ENCODE results near the gene PPIL3.

Gene PPIL3

GRCh38 chr2:200860092-200860795, 28.6 kb downstream of the PPIL3 start:
- no peak for DNase-seq (ENCODE audit: low read depth)

DNA sequence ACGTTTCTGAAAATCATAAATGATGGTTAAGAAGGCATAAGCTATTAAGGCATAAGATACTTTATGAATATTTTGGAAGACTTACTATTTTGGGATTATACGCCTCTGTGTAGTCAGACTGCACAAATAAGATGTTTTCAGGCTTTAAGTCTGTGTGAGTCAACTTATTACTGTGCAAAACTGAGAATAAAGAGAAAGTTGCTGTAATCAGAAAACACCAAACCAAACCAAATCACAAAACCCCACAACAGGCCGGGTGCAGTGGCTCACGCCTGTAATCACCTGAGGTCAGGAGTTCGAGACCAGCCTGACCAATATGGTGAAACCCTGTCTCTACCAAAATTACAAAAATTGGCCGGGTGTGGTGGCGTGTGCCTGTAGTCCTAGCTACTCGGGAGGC, 32.1 kb downstream of the PPIL3 start:
- no peak for DNase-seq (ENCODE audit: low read depth)

- DNase-seq (ENCODE audit: low read depth), result no peak
Observed at GRCh38 chr2:200852605-200853004, 36.3 kb downstream of the PPIL3 start.

- DNase-seq (ENCODE audit: low read depth), result no peak
Observed at GRCh38 chr2:200851398-200852248, 37.3 kb downstream of the PPIL3 start.

- DNase-seq (ENCODE audit: low read depth), result no peak
Observed at GRCh38 chr2:200850512-200851256, 38.2 kb downstream of the PPIL3 start.

DNA sequence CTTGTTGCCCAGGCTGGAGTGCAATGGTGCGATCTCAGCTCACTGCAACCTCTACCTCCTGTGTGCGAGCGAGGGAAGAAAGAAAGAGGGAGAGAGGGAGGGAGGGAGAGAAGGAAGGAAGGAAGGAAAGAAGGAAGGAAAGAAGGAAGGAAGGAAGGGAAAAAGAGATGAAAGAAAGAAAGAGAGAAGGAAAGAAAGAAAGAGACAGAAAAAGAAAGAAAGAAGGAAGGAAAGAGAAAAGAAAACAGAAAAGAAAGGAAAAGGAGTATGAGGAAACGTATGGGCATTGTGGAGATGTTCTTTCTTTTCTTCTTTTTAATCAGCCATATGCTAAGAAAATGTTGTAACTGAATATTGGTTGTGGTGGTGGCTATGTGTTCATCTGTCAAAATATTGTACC, 40.9 kb downstream of the PPIL3 start:
- no peak for DNase-seq (ENCODE audit: low read depth)

- DNase-seq (ENCODE audit: low read depth), result no peak
Observed at GRCh38 chr2:200847269-200847668, 41.6 kb downstream of the PPIL3 start.

DNA sequence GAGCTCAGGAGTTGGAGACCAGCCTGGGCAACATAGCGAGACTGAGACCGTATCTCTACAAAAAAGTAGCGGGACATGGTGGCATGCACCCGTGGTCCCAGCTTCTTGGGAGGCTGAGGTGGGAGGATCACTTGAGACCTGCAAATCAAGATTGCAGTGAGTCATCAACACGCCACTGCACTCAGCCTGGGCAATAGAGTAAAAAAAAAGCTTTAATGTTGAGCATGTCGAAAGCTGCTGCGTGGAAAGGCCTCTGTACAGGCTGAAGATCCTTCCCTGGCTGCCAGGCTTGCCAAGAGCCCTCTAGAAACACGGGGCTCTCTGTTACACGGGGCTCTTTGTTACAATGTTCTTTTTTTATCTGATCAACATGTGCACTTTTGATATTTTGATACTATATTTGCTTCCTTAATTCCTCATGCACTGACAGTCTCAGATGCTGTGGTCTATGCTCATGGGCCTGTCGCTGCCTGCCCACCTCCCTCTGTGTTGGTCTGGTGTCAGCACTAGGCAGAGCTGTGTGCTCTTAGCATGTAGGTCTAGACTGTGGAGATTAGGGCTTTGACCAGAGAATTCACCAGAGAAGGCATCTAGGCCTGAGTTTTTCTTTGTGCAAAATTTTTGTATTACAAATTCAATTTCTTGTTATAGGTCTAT, 43.1 kb downstream of the PPIL3 start:
- no peak for DNase-seq (ENCODE audit: low read depth)

GRCh38 chr2:200845194-200845593, 43.7 kb downstream of the PPIL3 start:
- no peak for DNase-seq (ENCODE audit: low read depth)

- no peak for DNase-seq (ENCODE audit: low read depth)
Observed at GRCh38 chr2:200843993-200844948, 44.6 kb downstream of the PPIL3 start.

GRCh38 chr2:200839513-200839912, 49.4 kb downstream of the PPIL3 start:
- no peak for DNase-seq (ENCODE audit: low read depth)

DNA sequence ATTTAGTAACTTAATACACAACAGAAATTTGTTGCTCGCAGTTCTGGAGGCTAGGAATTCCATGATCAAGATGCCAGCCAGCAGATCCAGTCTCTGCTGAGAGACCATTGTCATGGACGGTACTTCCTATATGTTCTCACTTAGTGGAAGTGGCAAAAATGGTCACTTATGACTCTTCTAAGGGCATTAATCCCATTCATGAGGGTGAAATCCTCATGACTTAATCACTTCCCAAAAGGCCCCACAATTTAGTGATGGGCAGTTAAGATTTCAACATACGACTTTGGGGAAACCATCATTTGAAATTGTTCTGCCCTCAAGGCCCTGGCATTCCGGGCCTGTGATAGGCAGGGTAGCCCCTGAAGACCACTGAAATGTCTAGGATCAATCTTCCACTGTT, 54.2 kb downstream of the PPIL3 start:
- no peak for DNase-seq (ENCODE audit: low read depth)

GRCh38 chr2:200829258-200829655, 59.6 kb downstream of the PPIL3 start:
- DNase-seq (ENCODE audit: low read depth), result no peak

DNA sequence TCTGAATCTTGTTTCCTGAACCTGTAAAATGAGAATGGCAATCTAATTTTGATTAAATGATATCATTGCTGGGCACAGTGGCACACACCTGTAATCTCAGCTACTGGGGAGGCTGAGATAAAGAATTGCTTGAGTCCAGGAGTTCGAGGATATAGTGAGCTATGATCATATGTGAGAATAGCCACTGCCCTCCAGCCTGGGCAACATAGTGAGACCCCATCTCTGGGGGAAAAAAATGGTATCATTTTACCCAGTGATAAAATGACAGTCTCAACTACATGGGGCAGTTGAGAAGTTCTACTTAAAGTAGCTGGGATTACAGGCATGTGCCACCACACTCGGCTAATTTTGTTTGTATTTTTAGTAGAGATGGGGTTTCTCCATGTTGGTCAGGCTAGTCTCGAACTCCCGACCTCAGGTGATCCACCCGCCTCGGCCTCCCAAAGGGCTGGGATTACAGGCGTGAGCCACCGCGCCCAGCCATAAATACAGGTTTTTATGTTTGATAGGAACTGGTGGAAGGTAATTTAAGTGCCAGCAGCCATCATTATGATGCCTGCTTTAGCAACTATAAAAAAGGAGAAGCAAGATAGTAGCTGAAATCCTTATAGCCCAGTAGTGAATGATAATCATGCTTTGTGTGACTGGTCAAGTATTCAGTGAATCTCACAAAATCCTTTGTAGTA, 60.2 kb downstream of the PPIL3 start:
- DNase-seq (ENCODE audit: low read depth), result no peak

DNA sequence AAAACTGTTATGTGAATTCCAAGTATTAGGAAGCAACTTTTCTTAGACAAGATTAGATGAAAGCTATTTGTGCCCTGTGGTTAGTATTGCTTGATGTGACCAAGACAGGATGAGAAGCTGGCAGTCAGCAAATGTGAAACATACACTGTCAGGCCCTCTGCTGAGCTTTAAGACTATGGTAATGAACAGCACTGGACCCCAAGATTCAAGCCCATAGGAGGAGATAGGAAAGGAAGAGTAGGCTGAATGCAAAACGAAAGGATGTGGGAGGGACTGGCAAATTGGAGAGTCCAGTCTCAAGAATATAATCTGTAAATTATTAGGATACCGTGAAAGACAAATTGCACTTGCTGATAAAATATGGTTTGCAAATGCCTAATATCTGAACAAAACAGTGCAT, 60.8 kb downstream of the PPIL3 start:
- DNase-seq (ENCODE audit: low read depth), result no peak

DNA sequence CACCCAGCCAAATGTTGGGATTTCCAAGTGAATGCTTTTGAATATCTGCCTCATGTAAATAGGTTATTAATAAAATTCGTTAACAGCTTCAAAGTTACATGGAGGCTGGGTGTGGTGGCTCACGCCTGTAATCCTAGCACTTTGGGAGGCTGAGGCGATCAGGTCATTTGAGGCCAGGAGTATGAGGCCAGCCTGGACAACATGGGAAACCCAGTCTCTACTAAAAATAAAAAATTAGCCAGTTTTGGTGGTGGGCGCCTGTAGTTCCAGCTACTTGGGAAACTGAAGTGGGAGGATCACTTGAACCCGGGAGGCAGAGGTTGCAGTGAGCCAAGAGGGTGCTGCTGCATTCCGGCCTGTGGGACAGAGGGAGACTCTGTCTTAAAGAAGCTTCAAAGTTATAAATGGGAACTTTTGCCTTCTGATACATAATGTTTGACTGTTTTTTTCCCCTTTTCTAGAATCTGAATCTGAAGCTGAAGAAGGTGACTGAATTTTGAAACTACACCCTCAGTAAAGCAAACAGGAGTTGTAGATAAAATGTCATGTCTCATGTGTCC, 67.1 kb downstream of the PPIL3 start:
- DNase-seq (ENCODE audit: low read depth), result no peak

Data from T follicular helper cell (primary cell).